A549 (cell line): ENCODE measurements around the gene PGAM1. TPM values are rescaled to one million over a fixed set of nuclear protein-coding genes. Genes with fewer than 3 reads are reported as not detected.

Experiments used
- ATAC-seq, 2 experiments: fragments of 200-7000 bp in 1 of 2; fragments of >200 bp in 1 of 2; cut with Nextera tagmentation in 1 of 2; cut with Tn5 transposase in 1 of 2; 3 replicates each; pipeline versions ENCODE4 v1.8.0 to v1.9.1; 2018 to 2020; ENCODE audit warnings: mild to moderate bottlenecking in 1 of 2, moderate library complexity in 1 of 2
- CTCF ChIA-PET: fragments of 300-600 bp; sonication (Branson Sonifier 250); formaldehyde crosslinking; extraction: SDS; loops from one replicate; lab custom pipeline; 2021; ENCODE audit warnings: antibody characterized with exemption, inconsistent platforms; lab: Yijun Ruan, JAX
- POLR2A ChIA-PET: fragments of 350-600 bp; formaldehyde crosslinking; extraction: SDS; loops from one replicate; lab custom pipeline; 2021; ENCODE audit warnings: antibody characterized with exemption, inconsistent platforms; lab: Yijun Ruan, JAX
- DNase-seq, 2 experiments: peaks; one replicate each; pipeline versions ENCODE4 v3.0.0 to v3.0.0-alpha.2; 2011 to 2016; ENCODE audit warnings: low read depth in 1 of 2, low spot score in 1 of 2
- FAIRE-seq: peaks from 2 replicates; lab custom pipeline; 2011; peaks lifted over from hg19 to GRCh38; lab: Jason Lieb, UNC
- H3K27ac ChIP-seq, 2 experiments: fragments of >200 bp; sonication (Bioruptor Twin); formaldehyde crosslinking; 3 replicates each; pipeline ENCODE4 v1.5.1; 2016 to 2017
- H3K4me1 ChIP-seq: fragments of >200 bp; sonication (Bioruptor Twin); formaldehyde crosslinking; 3 replicates; pipeline ENCODE4 v1.6.1; 2016
- H3K4me2 ChIP-seq: fragments of >200 bp; sonication (Bioruptor Twin); formaldehyde crosslinking; 3 replicates; pipeline ENCODE4 v1.6.1; 2016
- H3K4me3 ChIP-seq: fragments of >200 bp; sonication (Bioruptor Twin); formaldehyde crosslinking; 3 replicates; pipeline ENCODE4 v1.5.1; 2016
- H3K9me3 ChIP-seq: fragments of >200 bp; sonication (Bioruptor Twin); formaldehyde crosslinking; 3 replicates; pipeline ENCODE4 v1.6.1; 2016
- ATOH8 ChIP-seq: fragments of 250-450 bp; sonication (Bioruptor Pico); IDR thresholded peaks from 2 replicates; pipeline ENCODE4 v1.5.0; 2020; ENCODE audit warnings: low read depth, mild to moderate bottlenecking, moderate library complexity
- BHLHE40 ChIP-seq: IDR thresholded peaks from 2 replicates; pipeline ENCODE4 v1.6.1; 2012; ENCODE audit warnings: low read depth, low read length, inconsistent platforms
- CBX2 ChIP-seq: fragments of 200-600 bp; sonication (generic); IDR thresholded peaks from 2 replicates; pipeline ENCODE4 v1.6.1; 2016; ENCODE audit warnings: low read depth, mild to moderate bottlenecking, borderline replicate concordance
- CBX8 ChIP-seq: fragments of 200-600 bp; sonication (generic); IDR thresholded peaks from 2 replicates; pipeline ENCODE4 v1.6.1; 2016
- CHD2 ChIP-seq: fragments of 150-350 bp; IDR thresholded peaks from 2 replicates; pipeline ENCODE4 v1.6.1; 2014; ENCODE audit warnings: low read length; ENCODE audit not compliant: partially characterized antibody
- CHD4 ChIP-seq: fragments of 200-600 bp; sonication (generic); IDR thresholded peaks from 2 replicates; pipeline ENCODE4 v1.6.1; 2016; ENCODE audit warnings: antibody characterized with exemption, mild to moderate bottlenecking, borderline replicate concordance
- E2F6 ChIP-seq: IDR thresholded peaks from 2 replicates; pipeline ENCODE4 v1.6.1; 2012; ENCODE audit warnings: low read depth, borderline replicate concordance
- ESRRA ChIP-seq: fragments of 150-350 bp; IDR thresholded peaks from 2 replicates; pipeline ENCODE4 v1.6.1; 2014; ENCODE audit warnings: mild to moderate bottlenecking, low read length, borderline replicate concordance
- FOSB ChIP-seq: fragments of 250-450 bp; sonication (Bioruptor Pico); IDR thresholded peaks from 2 replicates; pipeline ENCODE4 v1.5.0; 2020; ENCODE audit warnings: mild to moderate bottlenecking, moderate library complexity
- FOSL2 ChIP-seq, 2 experiments: fragments of 450-650 bp in 1 of 2; fragments of >200 bp in 1 of 2; sonication (Bioruptor Twin) in 1 of 2; formaldehyde crosslinking; IDR thresholded peaks; 2 replicates each; pipeline versions ENCODE4 v1.5.0 to v1.6.1; 2016 to 2020; ENCODE audit warnings: mild to moderate bottlenecking in 1 of 2, moderate library complexity in 1 of 2
- FOXS1 ChIP-seq: fragments of 250-450 bp; sonication (Bioruptor Pico); IDR thresholded peaks from 2 replicates; pipeline ENCODE4 v1.5.0; 2020; ENCODE audit warnings: mild to moderate bottlenecking, moderate library complexity
- HEYL ChIP-seq: fragments of 250-450 bp; sonication (Bioruptor Pico); IDR thresholded peaks from 2 replicates; pipeline ENCODE4 v1.8.0; 2021; ENCODE audit warnings: mild to moderate bottlenecking, moderate library complexity
- HOXA7 ChIP-seq: fragments of 250-450 bp; sonication (Bioruptor Pico); IDR thresholded peaks from 2 replicates; pipeline ENCODE4 v1.5.0; 2020; ENCODE audit warnings: mild to moderate bottlenecking, moderate library complexity
- JUN ChIP-seq, 2 experiments: fragments of >200 bp; sonication (Bioruptor Twin); formaldehyde crosslinking; IDR thresholded peaks; 2 replicates in 1 of 2; 3 replicates in 1 of 2; pipeline ENCODE4 v1.6.1; 2016 to 2017
- KDM5A ChIP-seq: fragments of 200-600 bp; sonication (generic); IDR thresholded peaks from 2 replicates; pipeline ENCODE4 v1.6.1; 2016; ENCODE audit warnings: antibody characterized with exemption, mild to moderate bottlenecking
- MYC ChIP-seq: IDR thresholded peaks from 2 replicates; pipeline ENCODE4 v1.6.1; 2012; ENCODE audit warnings: mild to moderate bottlenecking, inconsistent platforms, low read length, improper control_type of control experiment, borderline replicate concordance
- NFE2L2 ChIP-seq: fragments of 150-350 bp; conservative IDR thresholded peaks from 2 replicates; pipeline ENCODE4 v1.6.1; 2014; ENCODE audit warnings: low read length
- POLR2AphosphoS2 ChIP-seq: conservative IDR thresholded peaks from 2 replicates; pipeline ENCODE4 v1.6.1; 2012; ENCODE audit warnings: low read length, improper control_type of control experiment, inconsistent platforms
- RAD21 ChIP-seq, 2 experiments: fragments of >200 bp in 1 of 2; sonication (Bioruptor Twin) in 1 of 2; formaldehyde crosslinking in 1 of 2; IDR thresholded peaks in 1 of 2; conservative IDR thresholded peaks in 1 of 2; 2 replicates in 1 of 2; 3 replicates in 1 of 2; pipeline ENCODE4 v1.6.1; 2012 to 2018; ENCODE audit warnings: inconsistent platforms in 1 of 2
- REST ChIP-seq: fragments of 200-600 bp; sonication (generic); IDR thresholded peaks from 2 replicates; pipeline ENCODE4 v1.6.1; 2016; ENCODE audit warnings: antibody characterized with exemption, mild to moderate bottlenecking, moderate library complexity
- TP53 ChIP-seq: fragments of 250-450 bp; sonication (Bioruptor Pico); IDR thresholded peaks from 2 replicates; pipeline ENCODE4 v1.5.0; 2021; ENCODE audit warnings: mild to moderate bottlenecking, moderate library complexity
- USF2 ChIP-seq: fragments of 450-650 bp; IDR thresholded peaks from 2 replicates; pipeline ENCODE4 v1.6.1; 2014; ENCODE audit warnings: antibody characterized with exemption
- ZNF302 ChIP-seq: fragments of 250-450 bp; sonication (Bioruptor Pico); IDR thresholded peaks from 2 replicates; pipeline ENCODE4 v1.9.0; 2021; ENCODE audit warnings: inconsistent platforms, mild to moderate bottlenecking, moderate library complexity
- WGBS: methylation state at CpG from one replicate; pipeline ENCODE4 v1.1.6; 2017; ENCODE audit errors: missing lambda C conversion rate; 5-methylcytosine and 5-hydroxymethylcytosine counted together
- polyA plus RNA-seq, 4 experiments: library from polyadenylated mRNA; depleted of rRNA in 3 of 4; stranded (reverse); fragments of >200 nt; fragmentation: RNase III in 1 of 4; extraction: RNeasy Plus Mini Kit Qiagen cat#74134 plus additional on column Dnase treatment in 1 of 4; gene quantifications; 2 replicates in 3 of 4; 3 replicates in 1 of 4; pipeline ENCODE4 v1.2.3, GENCODE V29; 2011 to 2017

Gene PGAM1
- polyA plus RNA-seq, 2 of the 4 experiments (the other 2 are of a cell fraction): 459 to 557 TPM

GRCh38 chr10:97479939-97480338 is 53.9 kb downstream of the PGAM1 start:
- 80% methylated on average over 9 of the region's 9 CpGs for WGBS
- H3K9me3 ChIP-seq: no peaks in the 10 kb centered on the region
- H3K4me2 ChIP-seq: no peak overlapping the region
- no peak for TF ChIP-seq ESRRA
- TF ChIP-seq ZNF302 (CRISPR knock-in tag): no peak
- TF ChIP-seq FOXS1: no peak
- TF ChIP-seq REST: no peak
- no peak for TF ChIP-seq E2F6
- no peak for TF ChIP-seq KDM5A
- TF ChIP-seq MYC: no peak
- no peak for TF ChIP-seq TP53 (CRISPR knock-in tag)
- TF ChIP-seq BHLHE40: no peak
- TF ChIP-seq FOSB (CRISPR knock-in tag): no peak
- TF ChIP-seq ATOH8 (CRISPR knock-in tag): no peak
- no peak for TF ChIP-seq USF2
- TF ChIP-seq HOXA7: no peak
- H3K27ac ChIP-seq: no peak overlapping the region
- FAIRE-seq (no peak), ATAC-seq (no peak), DNase-seq (no peak)
- H3K4me1 ChIP-seq: peaks cover 12% of the 10 kb centered on the region; the same call in 2 of the 3 replicates
- ChIA-PET CTCF (interaction anchor here (1.2 kb wide), 2 partner anchors 22 to 251 kb away, joined by 3 to 4 read pairs; no protein-coding TSS in a partner anchor), POLR2A (no interaction called here)
- no peak overlapping the region for H3K4me3 ChIP-seq

- POLR2A ChIA-PET: no interaction called here
- FAIRE-seq: no peak
Measured at GRCh38 chr10:97481071-97481470, 55.1 kb downstream of the PGAM1 start.

More at GRCh38 chr10:97481071-97481470, 55.1 kb downstream of the PGAM1 start:
- no peak overlapping the region for H3K4me3 ChIP-seq
- TF ChIP-seq CHD4 (no peak), POLR2AphosphoS2 (no peak), HEYL (CRISPR knock-in tag) (no peak), JUN (IDR thresholded peaks at IDR 0.05) (no peak), NFE2L2 (no peak), ESRRA (no peak), FOSL2 (IDR thresholded peaks at IDR 0.05) (no peak), FOSL2 (CRISPR knock-in tag; IDR thresholded peaks at IDR 0.05) (no peak), ATOH8 (CRISPR knock-in tag) (no peak), USF2 (no peak), CBX8 (no peak), CHD2 (no peak), CBX2 (no peak), RAD21 (conservative IDR thresholded peaks at IDR 0.05 in 1 of 2, IDR thresholded peaks at IDR 0.05 in 1 of 2) (no peak)
- TF ChIP-seq, all 56 proteins: peak for 0
- Histone ChIP-seq H3K4me1 (peaks cover 12% of the 10 kb centered on the region; the same call in 2 of the 3 replicates), H3K9me3 (no peaks in the 10 kb centered on the region), H3K27ac (no peak overlapping the region), H3K4me2 (no peak overlapping the region)
- WGBS: 85% methylated on average over 4 of the region's 4 CpGs
- DNase-seq (no peak), ATAC-seq (no peak)
- CTCF ChIA-PET: interaction anchor here (0.8 to 1.5 kb wide), 5 partner anchors 13 to 132 kb away, joined by 3 to 6 read pairs (median 5); no protein-coding TSS in a partner anchor
